ENCODE measurements around the gene UNC5C. TPM values are rescaled to one million over a fixed set of nuclear protein-coding genes. Genes with fewer than 3 reads are reported as not detected.
A peak's percentile ranks its signal among the peaks of the same experiment; 100 is the strongest.

UNC5C gene
- total RNA-seq, 1 donor from 2014 or later = 76.7 TPM

DNA sequence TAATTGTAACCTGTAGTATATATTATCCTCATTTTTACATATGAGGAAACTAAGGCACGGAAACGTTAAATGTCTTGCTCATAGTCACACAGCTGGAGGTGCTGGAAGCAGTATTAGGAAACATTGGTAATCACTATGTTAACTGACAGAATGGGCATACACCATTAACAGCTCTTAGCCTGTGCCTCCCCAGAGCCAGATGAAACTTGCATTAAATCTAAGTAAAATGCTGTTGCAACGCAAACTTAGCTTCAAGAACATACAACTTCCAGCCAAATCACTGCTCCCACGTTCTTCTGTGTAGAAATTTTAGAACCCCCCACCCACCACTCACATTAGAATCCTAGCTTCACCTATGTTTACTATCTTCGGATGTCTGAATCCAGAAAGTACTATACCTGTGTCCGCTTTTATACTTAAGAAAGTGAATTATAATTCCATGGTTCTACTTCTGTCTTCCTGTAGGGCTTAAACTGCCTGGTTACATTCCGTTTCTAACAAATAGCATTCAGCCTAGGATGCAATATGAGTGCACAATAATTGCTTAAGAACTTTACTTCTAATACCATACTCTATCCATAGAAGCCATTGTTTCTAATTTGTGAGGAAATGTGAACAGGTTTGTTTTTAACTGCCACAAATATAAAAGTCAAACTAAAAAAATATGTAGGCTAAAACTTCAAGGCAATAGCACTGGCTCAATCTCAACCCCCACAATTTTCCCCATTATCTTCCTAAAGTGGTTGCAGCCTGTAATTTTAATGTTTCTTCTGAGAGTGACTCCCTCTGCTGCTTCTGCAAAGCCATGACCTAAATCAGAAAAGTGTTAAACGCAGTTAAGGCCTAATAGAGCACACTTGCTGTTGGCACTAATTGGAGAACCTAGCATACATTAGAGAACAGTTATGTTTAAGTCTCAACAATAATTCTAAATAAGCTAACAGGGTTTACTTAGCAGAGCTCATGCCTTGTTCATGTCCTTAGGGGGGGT lies 4.4 kb downstream of the UNC5C start:
- no peak for DNase-seq (ENCODE audit: low spot score in 2 of 2, unreplicated experiment in 2 of 2)
- Mint-ChIP-seq H3K4me3 (peak overlapping the region; percentile 96), H3K27me3 (ENCODE audit: low read depth) (no peaks in the 10 kb centered on the region), H3K9me3 (peaks cover 4% of the 10 kb centered on the region), H3K36me3 (peaks cover 11% of the 10 kb centered on the region), H3K27ac (peak overlapping the region; percentile 37), H3K4me1 (peaks cover 65% of the 10 kb centered on the region)
- TF ChIP-seq, protein P1, sequence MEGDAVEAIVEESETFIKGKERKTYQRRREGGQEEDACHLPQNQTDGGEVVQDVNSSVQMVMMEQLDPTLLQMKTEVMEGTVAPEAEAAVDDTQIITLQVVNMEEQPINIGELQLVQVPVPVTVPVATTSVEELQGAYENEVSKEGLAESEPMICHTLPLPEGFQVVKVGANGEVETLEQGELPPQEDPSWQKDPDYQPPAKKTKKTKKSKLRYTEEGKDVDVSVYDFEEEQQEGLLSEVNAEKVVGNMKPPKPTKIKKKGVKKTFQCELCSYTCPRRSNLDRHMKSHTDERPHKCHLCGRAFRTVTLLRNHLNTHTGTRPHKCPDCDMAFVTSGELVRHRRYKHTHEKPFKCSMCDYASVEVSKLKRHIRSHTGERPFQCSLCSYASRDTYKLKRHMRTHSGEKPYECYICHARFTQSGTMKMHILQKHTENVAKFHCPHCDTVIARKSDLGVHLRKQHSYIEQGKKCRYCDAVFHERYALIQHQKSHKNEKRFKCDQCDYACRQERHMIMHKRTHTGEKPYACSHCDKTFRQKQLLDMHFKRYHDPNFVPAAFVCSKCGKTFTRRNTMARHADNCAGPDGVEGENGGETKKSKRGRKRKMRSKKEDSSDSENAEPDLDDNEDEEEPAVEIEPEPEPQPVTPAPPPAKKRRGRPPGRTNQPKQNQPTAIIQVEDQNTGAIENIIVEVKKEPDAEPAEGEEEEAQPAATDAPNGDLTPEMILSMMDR (IDR thresholded peaks at IDR 0.05; ENCODE audit: unreplicated experiment) = no peak

DNA sequence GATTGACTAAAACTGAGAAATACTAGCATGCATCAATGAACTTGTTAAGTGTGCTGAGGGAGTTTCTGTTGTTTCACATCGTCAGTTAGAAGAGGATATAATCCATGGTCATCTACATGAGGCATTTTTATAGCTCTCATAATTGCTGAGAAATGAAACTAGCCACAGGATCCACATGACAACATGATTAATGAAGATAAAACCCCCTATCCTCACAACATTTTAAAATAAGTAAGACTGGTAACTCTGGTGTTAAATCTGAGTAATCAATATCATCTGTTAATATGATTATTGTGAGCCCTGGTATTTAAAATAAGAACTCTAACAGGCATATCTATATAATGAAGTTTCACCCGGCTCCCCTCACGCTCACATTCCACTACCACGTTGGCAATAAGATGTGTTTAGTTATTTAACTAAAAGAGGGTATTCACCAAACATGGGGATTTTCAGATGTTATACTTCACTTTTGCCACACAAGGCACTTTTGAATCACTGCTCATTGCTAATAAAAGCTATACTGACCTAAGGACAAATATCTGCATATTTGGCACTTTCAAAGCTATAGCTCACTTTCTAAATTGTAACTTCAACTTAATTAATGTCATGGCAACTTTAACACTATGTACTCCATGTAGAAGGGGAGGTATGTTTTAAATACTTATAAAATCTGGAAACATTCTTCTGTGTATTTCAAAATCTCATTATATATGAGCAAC lies 6.7 kb downstream of the UNC5C start:
- Mint-ChIP-seq H3K27ac (no peak overlapping the region), H3K36me3 (peaks cover 11% of the 10 kb centered on the region), H3K4me3 (no peak overlapping the region), H3K9me3 (peaks cover 4% of the 10 kb centered on the region), H3K4me1 (peaks cover 87% of the 10 kb centered on the region), H3K27me3 (ENCODE audit: low read depth) (no peaks in the 10 kb centered on the region)
- TF ChIP-seq, protein P1 (IDR thresholded peaks at IDR 0.05; ENCODE audit: unreplicated experiment) = no peak
- DNase-seq (ENCODE audit: low spot score in 2 of 2, unreplicated experiment in 2 of 2) = no peak

DNA sequence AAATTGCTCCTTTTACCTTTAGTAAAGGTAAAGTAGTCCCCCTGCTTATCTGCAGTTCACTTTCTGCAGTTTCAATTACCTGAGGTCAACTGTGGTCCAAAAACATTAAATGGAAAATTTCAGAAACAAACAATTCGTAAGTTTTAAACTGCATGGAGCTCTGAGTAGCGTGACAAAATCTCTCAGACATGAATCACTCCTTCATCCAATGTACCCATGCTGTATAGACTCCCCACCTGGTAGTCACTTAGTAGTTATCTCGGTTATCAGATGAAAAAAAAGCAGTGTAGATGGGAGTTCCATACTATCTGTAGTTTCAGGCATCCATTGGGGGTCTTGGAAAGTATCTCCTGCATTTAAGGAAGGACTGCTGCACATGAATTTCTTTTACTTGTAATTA lies 7.7 kb downstream of the UNC5C start:
- no peaks in the 10 kb centered on the region for H3K27me3 Mint-ChIP-seq (ENCODE audit: low read depth)
- peaks cover 4% of the 10 kb centered on the region for H3K9me3 Mint-ChIP-seq
- no peak for DNase-seq (ENCODE audit: low spot score in 2 of 2, unreplicated experiment in 2 of 2)
- no peak overlapping the region for H3K27ac Mint-ChIP-seq
- H3K4me3 Mint-ChIP-seq = no peak overlapping the region
- TF ChIP-seq, protein P1 (IDR thresholded peaks at IDR 0.05; ENCODE audit: unreplicated experiment) = no peak
- H3K36me3 Mint-ChIP-seq = peaks cover 11% of the 10 kb centered on the region
- H3K4me1 Mint-ChIP-seq = peaks cover 86% of the 10 kb centered on the region

DNA sequence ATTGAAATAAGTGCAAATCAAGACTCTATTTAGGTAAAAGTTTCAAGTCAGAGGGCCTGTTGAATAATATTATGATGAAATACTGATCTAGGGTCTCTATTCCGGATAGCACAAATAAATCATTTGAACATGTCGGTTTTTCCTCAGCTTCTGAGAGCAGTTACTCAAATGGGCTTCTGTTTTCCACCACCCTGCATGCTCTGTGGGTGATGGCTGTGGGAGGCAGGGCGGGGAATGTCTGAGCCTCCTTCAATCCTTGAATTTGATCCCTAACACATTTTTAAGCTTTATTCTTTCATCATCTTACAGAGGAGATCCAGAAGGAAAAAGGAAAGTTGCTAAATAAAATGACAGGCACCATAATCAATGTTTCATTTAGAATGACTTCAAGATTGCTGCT lies 8.5 kb downstream of the UNC5C start:
- TF ChIP-seq, protein P1 (IDR thresholded peaks at IDR 0.05; ENCODE audit: unreplicated experiment) = no peak
- no peaks in the 10 kb centered on the region for H3K27me3 Mint-ChIP-seq (ENCODE audit: low read depth)
- H3K9me3 Mint-ChIP-seq = peaks cover 4% of the 10 kb centered on the region
- H3K4me1 Mint-ChIP-seq = peaks cover 84% of the 10 kb centered on the region
- DNase-seq (ENCODE audit: low spot score in 2 of 2, unreplicated experiment in 2 of 2) = no peak
- H3K4me3 Mint-ChIP-seq = no peak overlapping the region
- H3K27ac Mint-ChIP-seq = peak overlapping the region; percentile 70
- peaks cover 11% of the 10 kb centered on the region for H3K36me3 Mint-ChIP-seq

DNA sequence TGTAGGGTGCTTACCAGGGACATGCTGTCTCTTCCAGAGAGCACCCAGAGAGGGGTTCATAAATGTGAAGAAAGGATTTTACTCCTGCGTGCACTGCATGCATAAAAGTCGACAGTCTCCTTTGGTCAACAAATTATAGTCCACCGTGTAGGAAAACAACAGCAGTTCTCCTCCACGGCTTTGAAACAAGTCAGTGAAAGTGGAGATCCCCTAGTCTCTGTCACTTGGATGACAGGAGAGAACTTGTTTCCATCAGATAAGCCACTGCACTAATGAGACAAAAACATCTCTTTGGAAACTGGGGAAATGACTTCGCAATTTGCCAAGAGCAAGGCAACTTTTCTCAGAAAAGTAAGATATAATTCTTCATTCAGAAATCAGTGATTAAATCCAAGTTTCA lies 9.7 kb downstream of the UNC5C start:
- H3K9me3 Mint-ChIP-seq = peaks cover 4% of the 10 kb centered on the region
- H3K27me3 Mint-ChIP-seq (ENCODE audit: low read depth) = no peaks in the 10 kb centered on the region
- TF ChIP-seq, protein P1 (IDR thresholded peaks at IDR 0.05; ENCODE audit: unreplicated experiment) = no peak
- H3K4me1 Mint-ChIP-seq = peaks cover 79% of the 10 kb centered on the region
- H3K36me3 Mint-ChIP-seq = peaks cover 11% of the 10 kb centered on the region
- H3K27ac Mint-ChIP-seq = peak overlapping the region; percentile 65
- H3K4me3 Mint-ChIP-seq = peak overlapping the region; percentile 40
- no peak for DNase-seq (ENCODE audit: low spot score in 2 of 2, unreplicated experiment in 2 of 2)
